Epithelial cell of proximal tubule (primary cell): ENCODE data around the gene AAK1. TPM values are rescaled to one million over a fixed set of nuclear protein-coding genes. Genes with fewer than 3 reads are reported as not detected.

ENCODE experiments used
- DNase-seq: peaks from one replicate; pipeline ENCODE4 v3.0.0-alpha.2; 2011; ENCODE audit warnings: low read depth
- H3K4me3 ChIP-seq: 2 replicates; pipeline ENCODE4 v1.5.1; 2011; ENCODE audit warnings: low read depth, mild to moderate bottlenecking, low read length
- CTCF ChIP-seq: conservative IDR thresholded peaks from 2 replicates; pipeline ENCODE4 v1.5.1; 2012; ENCODE audit warnings: low read depth, mild to moderate bottlenecking, low read length
- total RNA-seq: library from RNA; depleted of rRNA; stranded (reverse); fragments of >200 nt; gene quantifications from 2 replicates; pipeline ENCODE4 v1.2.3, GENCODE V29; 2015

The AAK1 gene
- total RNA-seq, 1 donor from 2014 or later = 32.2 TPM

GRCh38 chr2:69461404-69461803 is 182.1 kb downstream of the AAK1 start:
- DNase-seq = no peak
- no peak overlapping the region for H3K4me3 ChIP-seq
- TF ChIP-seq CTCF = no peak

- H3K4me3 ChIP-seq = no peak overlapping the region
- no peak for TF ChIP-seq CTCF
These were observed 183.6 kb downstream of the AAK1 start for GRCh38 chr2:69459936-69460335.

GRCh38 chr2:69456950-69457445 is 186.5 kb downstream of the AAK1 start:
- no peak for DNase-seq
- TF ChIP-seq CTCF = no peak

More at GRCh38 chr2:69459936-69460335, 183.6 kb downstream of the AAK1 start:
- DNase-seq = no peak

GRCh38 chr2:69456154-69456553 is 187.4 kb downstream of the AAK1 start:
- H3K4me3 ChIP-seq = no peak overlapping the region
- no peak for TF ChIP-seq CTCF

More at GRCh38 chr2:69456950-69457445, 186.5 kb downstream of the AAK1 start:
- no peak overlapping the region for H3K4me3 ChIP-seq

GRCh38 chr2:69454976-69455375 is 188.6 kb downstream of the AAK1 start:
- H3K4me3 ChIP-seq = no peak overlapping the region
- DNase-seq = no peak
- TF ChIP-seq CTCF = no peak

More at GRCh38 chr2:69456154-69456553, 187.4 kb downstream of the AAK1 start:
- DNase-seq = no peak

- no peak overlapping the region for H3K4me3 ChIP-seq
- DNase-seq = no peak
- TF ChIP-seq CTCF = no peak
These were observed 189.9 kb downstream of the AAK1 start for GRCh38 chr2:69453475-69454129.

- no peak for TF ChIP-seq CTCF
- no peak overlapping the region for H3K4me3 ChIP-seq
- DNase-seq = no peak
These were observed 190.9 kb downstream of the AAK1 start for GRCh38 chr2:69452687-69453086.
